Hepatic stellate cell (primary cell): ENCODE results near the gene HMSD.

Experiments
- DNase-seq: peaks from one replicate; pipeline ENCODE4 v3.0.0; 2011; ENCODE audit warnings: low spot score

The HMSD gene

GRCh38 chr18:63994783-63995399, 45.8 kb downstream of the HMSD start:
- peak; percentile 59 for DNase-seq

- DNase-seq = no peak
These were observed 47.9 kb downstream of the HMSD start for GRCh38 chr18:63997041-63997440.

GRCh38 chr18:63997606-63998005, 48.5 kb downstream of the HMSD start:
- DNase-seq = peak; percentile 14

GRCh38 chr18:63999871-64000270, 50.8 kb downstream of the HMSD start:
- DNase-seq = no peak

GRCh38 chr18:64002581-64002980, 53.5 kb downstream of the HMSD start:
- DNase-seq = no peak

GRCh38 chr18:64009305-64009704, 60.2 kb downstream of the HMSD start:
- DNase-seq = no peak
